ENCODE measurements around the gene CNKSR3. TPM values are rescaled to one million over a fixed set of nuclear protein-coding genes. Genes with fewer than 3 reads are reported as not detected.

Gene CNKSR3
- total and polyA plus RNA-seq, 2 donors from 2014 or later = 13.8 to 63.1 TPM

GRCh38 chr6:154397491-154398195 is 112.8 kb downstream of the CNKSR3 start:
- TF ChIP-seq CTCF (IDR thresholded peaks at IDR 0.05; ENCODE audit: borderline replicate concordance, extremely low read depth, insufficient read depth) = no peak
- Histone ChIP-seq H3K4me1 (ENCODE audit: control insufficient read depth in 2 of 3, insufficient read depth in 2 of 3, low read depth in 1 of 3, low read length in 3 of 3) (no peaks in the 10 kb centered on the region), H3K9me3 (ENCODE audit: control insufficient read depth in 2 of 3, insufficient read depth in 1 of 3, low read length in 3 of 3) (no peaks in the 10 kb centered on the region), H3K27ac (ENCODE audit: low read depth in 2 of 2, low read length in 2 of 2) (no peak overlapping the region), H3K9ac (ENCODE audit: low read length in 3 of 3) (no peak overlapping the region), H3K4me3 (ENCODE audit: low read length in 3 of 3) (no peak overlapping the region), H3K36me3 (ENCODE audit: control insufficient read depth in 2 of 3, insufficient read depth in 3 of 3, low read length in 3 of 3) (peaks cover 7 to 28% (median 10%) of the 10 kb centered on the region in 3 donors), H3K27me3 (ENCODE audit: control insufficient read depth, insufficient read depth, low read length) (no peaks in the 10 kb centered on the region)
- intact Hi-C loops (cut with DNase I) = no loop called here
- FAIRE-seq (no peak), DNase-seq (no peak)

GRCh38 chr6:154395878-154396277 is 114.6 kb downstream of the CNKSR3 start:
- intact Hi-C loops (cut with DNase I) = no loop called here
- no peak overlapping the region for H3K27ac ChIP-seq (ENCODE audit: low read depth in 2 of 2, low read length in 2 of 2)
- H3K9me3 ChIP-seq (ENCODE audit: control insufficient read depth in 2 of 3, insufficient read depth in 1 of 3, low read length in 3 of 3) = no peaks in the 10 kb centered on the region
- H3K36me3 ChIP-seq (ENCODE audit: control insufficient read depth in 2 of 3, insufficient read depth in 3 of 3, low read length in 3 of 3) = peaks cover 3 to 20% (median 4%) of the 10 kb centered on the region in 3 donors
- no peak for FAIRE-seq
- no peaks in the 10 kb centered on the region for H3K27me3 ChIP-seq (ENCODE audit: control insufficient read depth, insufficient read depth, low read length)
- no peaks in the 10 kb centered on the region for H3K4me1 ChIP-seq (ENCODE audit: control insufficient read depth in 2 of 3, insufficient read depth in 2 of 3, low read depth in 1 of 3, low read length in 3 of 3)
- H3K4me3 ChIP-seq (ENCODE audit: low read length in 3 of 3) = no peak overlapping the region
- TF ChIP-seq CTCF (IDR thresholded peaks at IDR 0.05; ENCODE audit: borderline replicate concordance, extremely low read depth, insufficient read depth) = no peak
- peak in 1 of 5 donors; percentile 19 for DNase-seq
- no peak overlapping the region for H3K9ac ChIP-seq (ENCODE audit: low read length in 3 of 3)

- Histone ChIP-seq H3K9me3 (ENCODE audit: control insufficient read depth in 2 of 3, insufficient read depth in 1 of 3, low read length in 3 of 3) (no peaks in the 10 kb centered on the region), H3K27ac (ENCODE audit: low read depth in 2 of 2, low read length in 2 of 2) (no peak overlapping the region), H3K36me3 (ENCODE audit: control insufficient read depth in 2 of 3, insufficient read depth in 3 of 3, low read length in 3 of 3) (peaks cover 3 to 14% (median 3%) of the 10 kb centered on the region in 3 donors), H3K27me3 (ENCODE audit: control insufficient read depth, insufficient read depth, low read length) (no peaks in the 10 kb centered on the region), H3K9ac (ENCODE audit: low read length in 3 of 3) (no peak overlapping the region), H3K4me1 (ENCODE audit: control insufficient read depth in 2 of 3, insufficient read depth in 2 of 3, low read depth in 1 of 3, low read length in 3 of 3) (no peaks in the 10 kb centered on the region), H3K4me3 (ENCODE audit: low read length in 3 of 3) (no peak overlapping the region)
- intact Hi-C loops (cut with DNase I) = no loop called here
- DNase-seq (no peak), FAIRE-seq (no peak)
- no peak for TF ChIP-seq CTCF (IDR thresholded peaks at IDR 0.05; ENCODE audit: borderline replicate concordance, extremely low read depth, insufficient read depth)
Measured at GRCh38 chr6:154395316-154395715, 115.2 kb downstream of the CNKSR3 start.

Data from kidney (tissue), 14 donors.